DND-41 (cell line): Measurements from ENCODE around the gene MED12L.

ENCODE experiments used
- ATAC-seq: fragments of 200-7000 bp; cut with Tn5 transposase; 3 replicates; pipeline ENCODE4 v1.9.1; 2021; ENCODE audit warnings: low read depth; ENCODE audit not compliant: insufficient read depth
- DNase-seq: peaks from one replicate; pipeline ENCODE4 v3.0.0-alpha.2; 2020
- H2AFZ ChIP-seq: 2 replicates; pipeline ENCODE4 v1.6.0; 2012; ENCODE audit warnings: low read depth, low read length
- H3K27ac ChIP-seq: 2 replicates; pipeline ENCODE4 v1.5.1; 2012; ENCODE audit warnings: low read length, inconsistent platforms
- H3K27me3 ChIP-seq: fragments of 200-600 bp; sonication (generic); 2 replicates; pipeline ENCODE4 v1.6.0; 2012; ENCODE audit warnings: low read length, mild to moderate bottlenecking, inconsistent platforms; ENCODE audit not compliant: insufficient read depth, poor library complexity
- H3K36me3 ChIP-seq: 2 replicates; pipeline ENCODE4 v1.5.1; 2012; ENCODE audit warnings: low read length, inconsistent platforms; ENCODE audit not compliant: insufficient read depth
- H3K4me1 ChIP-seq: 2 replicates; pipeline ENCODE4 v1.5.1; 2012; ENCODE audit warnings: mild to moderate bottlenecking, low read length; ENCODE audit not compliant: insufficient read depth
- H3K4me2 ChIP-seq: 2 replicates; pipeline ENCODE4 v1.6.0; 2012; ENCODE audit warnings: mild to moderate bottlenecking, moderate library complexity, low read length, inconsistent platforms; ENCODE audit not compliant: insufficient read depth
- H3K4me3 ChIP-seq, 2 experiments: fragments of 200-600 bp in 1 of 2; shearing (Covaris generic) in 1 of 2; 2 replicates each; pipeline ENCODE4 v1.5.1; 2012 to 2016; ENCODE audit warnings: inconsistent platforms in 2 of 2, low read length in 2 of 2, mild to moderate bottlenecking in 2 of 2, low read depth in 1 of 2, moderate library complexity in 1 of 2
- H3K79me2 ChIP-seq: 2 replicates; pipeline ENCODE4 v1.6.0; 2012; ENCODE audit warnings: low read length, inconsistent platforms; ENCODE audit not compliant: insufficient read depth
- H3K9ac ChIP-seq: 2 replicates; pipeline ENCODE4 v1.6.0; 2012; ENCODE audit warnings: low read depth, mild to moderate bottlenecking, inconsistent platforms, low read length, moderate library complexity
- H3K9me3 ChIP-seq: 2 replicates; pipeline ENCODE4 v1.5.1; 2012; ENCODE audit warnings: low read length, moderate library complexity, mild to moderate bottlenecking, inconsistent platforms; ENCODE audit not compliant: insufficient read depth, severe bottlenecking
- H4K20me1 ChIP-seq: 2 replicates; pipeline ENCODE4 v1.6.0; 2012; ENCODE audit warnings: low read length; ENCODE audit not compliant: insufficient read depth
- EZH2 ChIP-seq: IDR thresholded peaks from 3 replicates; pipeline ENCODE4 v1.6.1; 2012; ENCODE audit warnings: borderline replicate concordance, low read depth, mild to moderate bottlenecking, moderate library complexity, low read length, inconsistent platforms; ENCODE audit not compliant: severe bottlenecking
- TF ChIP-seq, protein P1 (sequence below): IDR thresholded peaks from 2 replicates; pipeline ENCODE4 v1.5.1; 2012; ENCODE audit warnings: borderline replicate concordance, low read length, moderate library complexity, mild to moderate bottlenecking; ENCODE audit not compliant: poor library complexity, severe bottlenecking; ENCODE audit errors: extremely low read depth

Gene MED12L

DNA sequence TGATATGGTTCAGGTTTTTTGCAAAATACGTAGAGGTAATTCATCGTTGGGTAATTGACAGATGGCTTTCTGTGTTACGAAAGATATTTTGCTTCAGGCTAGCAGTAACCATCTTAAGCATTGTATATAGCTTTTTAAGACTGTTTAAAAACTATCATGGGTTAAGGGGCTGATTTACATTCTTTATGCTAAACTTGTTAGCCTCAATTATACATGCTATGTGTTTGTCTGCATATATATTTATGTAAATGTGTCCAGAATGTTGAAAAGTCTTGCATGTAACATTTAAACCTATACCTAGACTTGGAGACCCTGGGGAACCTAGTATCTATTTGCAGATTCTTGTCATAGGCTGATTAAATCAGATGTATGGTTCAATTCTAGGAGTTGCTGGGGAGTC lies 204.0 kb downstream of the MED12L start:
- TF ChIP-seq, protein P1, sequence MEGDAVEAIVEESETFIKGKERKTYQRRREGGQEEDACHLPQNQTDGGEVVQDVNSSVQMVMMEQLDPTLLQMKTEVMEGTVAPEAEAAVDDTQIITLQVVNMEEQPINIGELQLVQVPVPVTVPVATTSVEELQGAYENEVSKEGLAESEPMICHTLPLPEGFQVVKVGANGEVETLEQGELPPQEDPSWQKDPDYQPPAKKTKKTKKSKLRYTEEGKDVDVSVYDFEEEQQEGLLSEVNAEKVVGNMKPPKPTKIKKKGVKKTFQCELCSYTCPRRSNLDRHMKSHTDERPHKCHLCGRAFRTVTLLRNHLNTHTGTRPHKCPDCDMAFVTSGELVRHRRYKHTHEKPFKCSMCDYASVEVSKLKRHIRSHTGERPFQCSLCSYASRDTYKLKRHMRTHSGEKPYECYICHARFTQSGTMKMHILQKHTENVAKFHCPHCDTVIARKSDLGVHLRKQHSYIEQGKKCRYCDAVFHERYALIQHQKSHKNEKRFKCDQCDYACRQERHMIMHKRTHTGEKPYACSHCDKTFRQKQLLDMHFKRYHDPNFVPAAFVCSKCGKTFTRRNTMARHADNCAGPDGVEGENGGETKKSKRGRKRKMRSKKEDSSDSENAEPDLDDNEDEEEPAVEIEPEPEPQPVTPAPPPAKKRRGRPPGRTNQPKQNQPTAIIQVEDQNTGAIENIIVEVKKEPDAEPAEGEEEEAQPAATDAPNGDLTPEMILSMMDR: no peak
- no peak for TF ChIP-seq EZH2
- DNase-seq: no peak
- Histone ChIP-seq H3K4me3 (no peak overlapping the region), H3K27ac (no peak overlapping the region), H3K9ac (no peak overlapping the region), H3K4me2 (no peak overlapping the region), H3K27me3 (no peaks in the 10 kb centered on the region), H3K36me3 (no peaks in the 10 kb centered on the region), H3K79me2 (no peaks in the 10 kb centered on the region), H2AFZ (no peak overlapping the region), H3K4me1 (peaks cover 7% of the 10 kb centered on the region), H4K20me1 (no peaks in the 10 kb centered on the region), H3K9me3 (no peaks in the 10 kb centered on the region)
- ATAC-seq: no peak

DNA sequence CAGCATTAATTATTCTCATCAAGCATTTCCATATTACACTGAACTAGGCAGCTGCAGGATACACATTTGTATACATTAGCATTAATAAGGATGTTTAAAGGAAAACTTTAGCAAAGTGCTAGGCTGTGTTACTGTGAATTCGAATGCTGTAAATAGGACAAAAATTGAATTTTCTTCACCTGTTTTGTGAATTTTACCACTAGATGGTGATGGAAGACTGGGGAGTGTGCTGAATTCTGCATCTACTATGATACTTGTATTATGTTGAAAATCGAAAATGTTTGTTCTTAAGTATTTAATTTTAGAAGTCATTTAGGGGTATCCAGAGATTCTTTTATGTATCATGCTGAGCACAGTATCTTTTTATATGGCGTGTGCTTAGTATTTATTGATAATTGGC lies 205.2 kb downstream of the MED12L start:
- TF ChIP-seq, protein P1: peak; percentile 51
- TF ChIP-seq EZH2: no peak
- Histone ChIP-seq H3K4me2 (no peak overlapping the region), H3K36me3 (no peaks in the 10 kb centered on the region), H3K27ac (no peak overlapping the region), H3K4me3 (no peak overlapping the region), H4K20me1 (no peaks in the 10 kb centered on the region), H3K9ac (no peak overlapping the region), H3K9me3 (no peaks in the 10 kb centered on the region), H2AFZ (no peak overlapping the region), H3K27me3 (no peaks in the 10 kb centered on the region), H3K4me1 (no peaks in the 10 kb centered on the region), H3K79me2 (no peaks in the 10 kb centered on the region)
- ATAC-seq: no peak
- DNase-seq: no peak

DNA sequence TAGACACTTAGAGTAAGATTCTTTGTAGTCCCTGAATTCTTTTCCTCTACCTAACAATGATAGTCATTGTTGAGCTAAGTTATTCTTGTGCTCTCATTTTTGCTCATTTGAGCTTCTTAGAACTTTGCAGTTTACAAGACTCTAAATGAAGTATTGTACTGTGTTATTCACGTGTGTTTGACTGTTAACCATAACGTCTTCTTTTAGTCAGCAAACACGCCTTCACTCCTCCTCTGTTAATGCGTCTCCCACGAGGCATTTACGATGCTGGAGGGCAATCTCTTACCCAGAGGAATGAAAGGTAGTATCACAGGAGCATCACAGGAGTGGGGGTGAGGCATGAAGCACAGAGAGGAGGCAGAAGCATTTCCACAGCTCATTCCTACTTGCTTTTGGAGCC lies 207.7 kb downstream of the MED12L start:
- Histone ChIP-seq H3K36me3 (no peaks in the 10 kb centered on the region), H3K4me2 (no peak overlapping the region), H3K79me2 (no peaks in the 10 kb centered on the region), H4K20me1 (no peaks in the 10 kb centered on the region), H3K27me3 (no peaks in the 10 kb centered on the region), H3K4me1 (no peaks in the 10 kb centered on the region), H3K9ac (no peak overlapping the region), H2AFZ (no peak overlapping the region), H3K4me3 (no peak overlapping the region), H3K27ac (no peak overlapping the region), H3K9me3 (no peaks in the 10 kb centered on the region)
- DNase-seq: no peak
- ATAC-seq: no peak
- TF ChIP-seq, protein P1: no peak
- no peak for TF ChIP-seq EZH2

DNA sequence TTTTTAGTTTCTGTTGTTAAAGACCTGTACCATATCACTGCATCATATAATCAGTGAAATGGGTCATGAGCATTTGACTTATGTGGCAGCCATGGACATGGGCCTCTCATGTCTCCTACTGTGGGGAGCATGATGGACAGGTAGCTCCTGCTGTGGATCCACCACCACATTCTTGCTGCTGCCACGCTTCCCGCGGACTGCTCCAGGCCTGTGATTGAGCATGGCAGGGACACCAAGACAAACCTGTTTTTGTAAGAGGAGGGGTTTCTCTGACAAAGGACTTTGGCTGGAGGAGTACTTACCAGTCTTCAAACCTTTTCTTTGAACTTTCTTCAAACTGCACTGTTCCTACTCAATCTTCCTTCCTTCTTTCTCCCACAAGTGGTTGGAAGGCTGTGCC lies 210.8 kb downstream of the MED12L start:
- Histone ChIP-seq H3K79me2 (no peaks in the 10 kb centered on the region), H3K4me3 (no peak overlapping the region), H3K27me3 (no peaks in the 10 kb centered on the region), H2AFZ (no peak overlapping the region), H3K27ac (no peak overlapping the region), H3K4me2 (no peak overlapping the region), H4K20me1 (no peaks in the 10 kb centered on the region), H3K9ac (no peak overlapping the region), H3K9me3 (no peaks in the 10 kb centered on the region), H3K36me3 (no peaks in the 10 kb centered on the region), H3K4me1 (no peaks in the 10 kb centered on the region)
- DNase-seq: no peak
- no peak for ATAC-seq
- TF ChIP-seq, protein P1: no peak
- no peak for TF ChIP-seq EZH2
